ENCODE measurements around the gene SYAP1. TPM values are rescaled to one million over a fixed set of nuclear protein-coding genes. Genes with fewer than 3 reads are reported as not detected.

SYAP1 gene, protein sequence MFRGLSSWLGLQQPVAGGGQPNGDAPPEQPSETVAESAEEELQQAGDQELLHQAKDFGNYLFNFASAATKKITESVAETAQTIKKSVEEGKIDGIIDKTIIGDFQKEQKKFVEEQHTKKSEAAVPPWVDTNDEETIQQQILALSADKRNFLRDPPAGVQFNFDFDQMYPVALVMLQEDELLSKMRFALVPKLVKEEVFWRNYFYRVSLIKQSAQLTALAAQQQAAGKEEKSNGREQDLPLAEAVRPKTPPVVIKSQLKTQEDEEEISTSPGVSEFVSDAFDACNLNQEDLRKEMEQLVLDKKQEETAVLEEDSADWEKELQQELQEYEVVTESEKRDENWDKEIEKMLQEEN
- total RNA-seq: 16.0 TPM

DNA sequence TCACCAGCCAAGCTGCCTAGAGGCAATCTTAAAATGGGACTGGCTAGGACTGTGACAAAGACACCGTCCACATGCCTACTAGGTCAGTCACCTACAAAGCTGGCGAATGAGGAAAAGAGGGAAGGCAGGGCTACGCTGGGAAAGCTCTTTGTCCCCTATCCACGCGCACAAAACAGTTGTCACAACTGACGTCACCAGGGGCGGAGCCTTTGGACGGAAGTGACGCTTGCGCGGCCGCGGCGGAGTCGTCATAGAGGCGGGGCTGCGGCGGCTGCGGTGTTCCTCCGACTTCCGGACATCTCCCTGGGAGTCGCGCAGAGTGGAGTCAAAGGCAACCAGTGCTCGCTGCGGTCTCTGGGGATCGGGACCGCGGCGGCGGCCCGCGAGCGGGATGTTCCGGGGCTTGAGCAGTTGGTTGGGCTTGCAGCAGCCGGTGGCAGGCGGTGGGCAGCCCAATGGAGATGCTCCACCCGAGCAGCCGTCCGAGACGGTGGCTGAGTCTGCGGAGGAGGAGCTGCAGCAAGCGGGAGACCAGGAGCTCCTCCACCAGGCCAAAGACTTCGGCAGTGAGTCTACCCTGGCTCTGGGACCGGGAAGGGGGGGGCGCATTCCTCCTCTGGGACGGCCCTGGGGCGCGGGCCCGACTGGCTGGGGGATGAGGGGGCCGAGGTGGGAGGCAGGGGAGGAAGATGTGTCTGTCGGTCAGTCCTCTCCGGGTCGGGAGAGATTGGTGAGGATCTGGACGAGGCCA is at the start of gene SYAP1:
Gene SYAP1 (plus strand): TSS at position 279 of the 751 bp plus-strand sequence. CDS start 113 bp downstream, at position 392.
- intact Hi-C loops (cut with DNase I): loop anchor here (5.0 to 10.0 kb wide), 2 partner anchors 68 to 155 kb away; partner anchors contain the start of genes RBBP7 and TXLNG
- Histone ChIP-seq H3K36me3 (no peaks in the 10 kb centered on the region), H3K27ac (peak within 1 kb of the TSS; percentile 92), H3K27me3 (no peaks in the 10 kb centered on the region), H3K4me3 (peak within 1 kb of the TSS; percentile 91 to 98), H3K4me1 (peaks cover 27% of the 10 kb centered on the region), H3K9me3 (no peaks in the 10 kb centered on the region)
- peak; percentile 99 for DNase-seq (ENCODE audit: extremely low spot score in 2 of 2)
- TF ChIP-seq POLR2AphosphoS5 (IDR thresholded peaks at IDR 0.05; ENCODE audit: insufficient read depth in 1 of 2, low read depth in 1 of 2) (peak; percentile 98 to 99), POLR2A (IDR thresholded peaks at IDR 0.05) (peak in 1 of 2 donors; percentile 84)
- TF ChIP-seq, protein P1, sequence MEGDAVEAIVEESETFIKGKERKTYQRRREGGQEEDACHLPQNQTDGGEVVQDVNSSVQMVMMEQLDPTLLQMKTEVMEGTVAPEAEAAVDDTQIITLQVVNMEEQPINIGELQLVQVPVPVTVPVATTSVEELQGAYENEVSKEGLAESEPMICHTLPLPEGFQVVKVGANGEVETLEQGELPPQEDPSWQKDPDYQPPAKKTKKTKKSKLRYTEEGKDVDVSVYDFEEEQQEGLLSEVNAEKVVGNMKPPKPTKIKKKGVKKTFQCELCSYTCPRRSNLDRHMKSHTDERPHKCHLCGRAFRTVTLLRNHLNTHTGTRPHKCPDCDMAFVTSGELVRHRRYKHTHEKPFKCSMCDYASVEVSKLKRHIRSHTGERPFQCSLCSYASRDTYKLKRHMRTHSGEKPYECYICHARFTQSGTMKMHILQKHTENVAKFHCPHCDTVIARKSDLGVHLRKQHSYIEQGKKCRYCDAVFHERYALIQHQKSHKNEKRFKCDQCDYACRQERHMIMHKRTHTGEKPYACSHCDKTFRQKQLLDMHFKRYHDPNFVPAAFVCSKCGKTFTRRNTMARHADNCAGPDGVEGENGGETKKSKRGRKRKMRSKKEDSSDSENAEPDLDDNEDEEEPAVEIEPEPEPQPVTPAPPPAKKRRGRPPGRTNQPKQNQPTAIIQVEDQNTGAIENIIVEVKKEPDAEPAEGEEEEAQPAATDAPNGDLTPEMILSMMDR (IDR thresholded peaks at IDR 0.05): no peak

GRCh38 chrX:16671005-16671404 is 48.4 kb upstream of the SYAP1 start:
- TF ChIP-seq POLR2AphosphoS5 (IDR thresholded peaks at IDR 0.05; ENCODE audit: insufficient read depth in 1 of 2, low read depth in 1 of 2) (no peak), POLR2A (IDR thresholded peaks at IDR 0.05) (no peak)
- TF ChIP-seq, protein P1 (IDR thresholded peaks at IDR 0.05): peak in 2 of 3 experiments; percentile 3 to 11
- intact Hi-C loops (cut with DNase I): no loop called here

GRCh38 chrX:16678689-16679088 is 40.7 kb upstream of the SYAP1 start:
- TF ChIP-seq POLR2AphosphoS5 (IDR thresholded peaks at IDR 0.05; ENCODE audit: insufficient read depth in 1 of 2, low read depth in 1 of 2): no peak
- TF ChIP-seq, protein P1 (IDR thresholded peaks at IDR 0.05): no peak
- intact Hi-C loops (cut with DNase I): no loop called here
- no peaks in the 10 kb centered on the region for H3K9me3 ChIP-seq
- H3K27me3 ChIP-seq: no peaks in the 10 kb centered on the region
- no peak overlapping the region for H3K4me3 ChIP-seq
- peaks cover 0 to 3% of the 10 kb centered on the region in 2 donors for H3K36me3 ChIP-seq
- no peak for DNase-seq (ENCODE audit: extremely low spot score in 2 of 2)
- no peak overlapping the region for H3K27ac ChIP-seq
- H3K4me1 ChIP-seq: no peaks in the 10 kb centered on the region

More at GRCh38 chrX:16671005-16671404, 48.4 kb upstream of the SYAP1 start:
- Histone ChIP-seq H3K27me3 (no peaks in the 10 kb centered on the region), H3K4me3 (no peak overlapping the region), H3K9me3 (no peaks in the 10 kb centered on the region), H3K4me1 (no peaks in the 10 kb centered on the region), H3K36me3 (no peaks in the 10 kb centered on the region), H3K27ac (no peak overlapping the region)
- no peak for DNase-seq (ENCODE audit: extremely low spot score in 2 of 2)

DNA sequence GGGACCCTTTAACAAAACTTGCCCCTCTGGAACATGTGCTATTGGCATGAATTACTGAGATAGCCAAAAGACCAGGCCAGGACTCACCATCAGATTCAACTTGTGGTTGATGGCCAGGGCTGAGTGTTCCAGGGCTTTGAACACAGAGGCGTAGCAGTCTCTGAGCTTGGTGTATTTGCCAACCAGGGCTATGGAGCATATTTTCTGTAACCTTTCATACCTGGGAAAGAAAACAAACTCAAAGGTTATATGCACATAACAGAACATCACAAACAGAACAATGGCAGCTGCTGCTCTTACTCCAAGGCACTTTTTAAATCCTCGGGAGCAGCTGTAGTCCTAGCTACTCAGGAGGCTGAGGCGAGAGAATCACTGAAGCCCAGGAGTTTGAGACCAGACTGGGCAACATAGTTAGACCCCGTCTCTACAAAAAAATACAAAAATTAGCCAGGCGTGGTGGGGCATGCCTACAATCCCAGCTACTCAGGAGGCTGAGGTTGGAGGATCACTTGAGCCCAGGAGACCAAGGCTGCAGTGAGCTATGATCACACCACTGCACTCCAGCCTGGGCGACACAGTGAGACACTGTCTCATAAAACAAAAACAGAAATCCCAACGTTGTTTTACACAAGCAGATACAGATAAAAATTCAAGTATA is 36.3 kb upstream of the SYAP1 start:
- Histone ChIP-seq H3K36me3 (peaks cover 0 to 5% of the 10 kb centered on the region in 2 donors), H3K27me3 (no peaks in the 10 kb centered on the region), H3K4me3 (no peak overlapping the region), H3K4me1 (no peaks in the 10 kb centered on the region), H3K27ac (no peak overlapping the region), H3K9me3 (no peaks in the 10 kb centered on the region)
- intact Hi-C loops (cut with DNase I): no loop called here
- no peak for DNase-seq (ENCODE audit: extremely low spot score in 2 of 2)
- TF ChIP-seq POLR2AphosphoS5 (IDR thresholded peaks at IDR 0.05; ENCODE audit: insufficient read depth in 1 of 2, low read depth in 1 of 2) (no peak), POLR2A (IDR thresholded peaks at IDR 0.05) (no peak)
- TF ChIP-seq, protein P1 (IDR thresholded peaks at IDR 0.05): no peak
